Right atrium auricular region (tissue), 2 donors: ENCODE results near the gene PIGB. TPM values are rescaled to one million over a fixed set of nuclear protein-coding genes. Genes with fewer than 3 reads are reported as not detected.

Experiments
- DNase-seq: peaks from one replicate; pipeline ENCODE4 v3.0.0-alpha.2; 2019; ENCODE audit warnings: low spot score
- H3K27ac ChIP-seq, 2 donors: fragments of 200-600 bp; sonication (generic); 1 replicate in 1 of 2; 2 replicates in 1 of 2; pipeline ENCODE4 v1.5.1; 2016 to 2019
- H3K27me3 ChIP-seq, 2 donors: fragments of 200-600 bp; sonication (generic); one replicate each; pipeline versions ENCODE4 v1.5.1 to v1.6.0; 2017 to 2019
- H3K36me3 ChIP-seq: fragments of 200-600 bp; sonication (generic); one replicate; pipeline ENCODE4 v1.5.1; 2016
- H3K4me1 ChIP-seq, 2 donors: fragments of 200-600 bp; sonication (generic); one replicate each; pipeline versions ENCODE4 v1.5.1 to v1.6.0; 2017 to 2019
- H3K4me3 ChIP-seq, 2 donors: fragments of 200-600 bp; sonication (generic); 1 replicate in 1 of 2; 2 replicates in 1 of 2; pipeline ENCODE4 v1.5.1; 2017 to 2019; ENCODE audit warnings: mild to moderate bottlenecking in 1 of 2, moderate library complexity in 1 of 2
- H3K9me3 ChIP-seq, 2 donors: fragments of 200-600 bp; sonication (generic); one replicate each; pipeline ENCODE4 v1.5.1; 2019
- total RNA-seq, 2 donors: library from RNA; depleted of rRNA; stranded (reverse); fragments of >200 nt; gene quantifications; one replicate each; pipeline ENCODE4 v1.1.0, GENCODE V29; 2016
- TF ChIP-seq, protein P1 (sequence below), 2 donors: fragments of 200-600 bp; sonication (generic); IDR thresholded peaks; one replicate each; pipeline ENCODE4 v1.5.1; 2019; ENCODE audit warnings: antibody characterized with exemption in 2 of 2

Gene PIGB
- total RNA-seq, 2 donors from 2014 or later: 3.2 to 3.3 TPM

DNA sequence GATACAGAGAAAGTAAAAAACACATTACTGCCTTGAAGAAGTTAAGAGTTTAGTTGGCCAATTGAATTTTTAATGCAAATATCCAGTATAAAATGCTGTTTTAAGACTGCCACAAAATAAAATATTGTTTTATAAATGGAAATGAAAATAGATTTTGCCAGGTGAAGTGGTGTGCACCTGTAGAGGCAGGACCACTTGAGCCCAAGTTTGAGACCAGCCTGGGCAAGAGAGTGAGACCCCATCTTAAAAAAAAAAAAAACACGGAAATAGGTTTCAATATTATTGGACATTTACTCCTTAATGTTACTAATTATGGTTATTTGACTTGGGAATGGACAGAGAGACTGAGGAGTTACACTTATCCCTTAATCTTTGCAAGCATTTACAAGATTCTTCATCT, 1.9 kb downstream of the PIGB start:
- Histone ChIP-seq H3K27ac (no peak overlapping the region), H3K4me3 (no peak overlapping the region), H3K9me3 (no peaks in the 10 kb centered on the region), H3K4me1 (peaks cover 0 to 28% of the 10 kb centered on the region in 2 donors), H3K36me3 (no peaks in the 10 kb centered on the region), H3K27me3 (no peaks in the 10 kb centered on the region)
- DNase-seq: no peak
- TF ChIP-seq, protein P1, sequence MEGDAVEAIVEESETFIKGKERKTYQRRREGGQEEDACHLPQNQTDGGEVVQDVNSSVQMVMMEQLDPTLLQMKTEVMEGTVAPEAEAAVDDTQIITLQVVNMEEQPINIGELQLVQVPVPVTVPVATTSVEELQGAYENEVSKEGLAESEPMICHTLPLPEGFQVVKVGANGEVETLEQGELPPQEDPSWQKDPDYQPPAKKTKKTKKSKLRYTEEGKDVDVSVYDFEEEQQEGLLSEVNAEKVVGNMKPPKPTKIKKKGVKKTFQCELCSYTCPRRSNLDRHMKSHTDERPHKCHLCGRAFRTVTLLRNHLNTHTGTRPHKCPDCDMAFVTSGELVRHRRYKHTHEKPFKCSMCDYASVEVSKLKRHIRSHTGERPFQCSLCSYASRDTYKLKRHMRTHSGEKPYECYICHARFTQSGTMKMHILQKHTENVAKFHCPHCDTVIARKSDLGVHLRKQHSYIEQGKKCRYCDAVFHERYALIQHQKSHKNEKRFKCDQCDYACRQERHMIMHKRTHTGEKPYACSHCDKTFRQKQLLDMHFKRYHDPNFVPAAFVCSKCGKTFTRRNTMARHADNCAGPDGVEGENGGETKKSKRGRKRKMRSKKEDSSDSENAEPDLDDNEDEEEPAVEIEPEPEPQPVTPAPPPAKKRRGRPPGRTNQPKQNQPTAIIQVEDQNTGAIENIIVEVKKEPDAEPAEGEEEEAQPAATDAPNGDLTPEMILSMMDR (IDR thresholded peaks at IDR 0.05): no peak

DNA sequence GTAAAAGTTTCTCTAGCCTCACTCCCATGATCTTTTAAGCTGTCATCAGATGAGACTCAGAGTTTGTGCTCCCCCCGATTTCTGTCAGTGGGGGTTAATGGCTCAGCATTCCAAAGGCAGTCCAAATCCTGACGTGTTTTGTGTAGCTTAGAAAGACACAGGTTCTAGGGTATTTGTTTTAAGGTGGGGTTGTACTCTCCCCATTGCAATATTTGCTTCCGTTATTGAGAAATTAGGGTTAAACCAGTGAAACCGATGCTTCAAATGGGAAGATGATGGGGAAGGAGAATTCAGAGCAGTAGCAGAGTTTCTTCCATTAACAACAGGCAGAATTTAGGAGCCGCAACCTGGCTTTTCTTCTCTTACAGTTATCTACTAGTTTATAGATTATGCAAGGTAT, 3.4 kb downstream of the PIGB start:
- TF ChIP-seq, protein P1 (IDR thresholded peaks at IDR 0.05): no peak
- Histone ChIP-seq H3K36me3 (no peaks in the 10 kb centered on the region), H3K27me3 (no peaks in the 10 kb centered on the region), H3K4me3 (no peak overlapping the region), H3K4me1 (peaks cover 0 to 21% of the 10 kb centered on the region in 2 donors), H3K27ac (no peak overlapping the region), H3K9me3 (no peaks in the 10 kb centered on the region)
- no peak for DNase-seq

DNA sequence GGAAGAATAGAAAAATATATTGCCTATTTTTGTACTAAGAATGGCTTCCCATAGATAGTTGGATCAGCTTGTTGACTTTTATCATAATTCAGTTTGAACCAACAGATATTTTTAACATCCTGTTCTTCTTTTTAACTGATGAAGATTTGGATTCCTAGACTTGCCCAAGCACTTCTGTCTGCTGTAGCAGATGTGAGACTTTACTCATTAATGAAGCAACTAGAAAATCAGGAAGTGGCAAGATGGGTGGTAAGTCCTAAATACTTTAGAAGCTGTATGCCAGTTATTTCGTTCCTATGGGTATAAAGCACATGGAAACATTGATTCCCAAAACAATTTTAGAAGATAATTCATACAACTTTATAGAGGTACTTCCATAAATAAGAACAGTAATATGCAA, 8.4 kb downstream of the PIGB start:
- Histone ChIP-seq H3K27ac (no peak overlapping the region), H3K27me3 (no peaks in the 10 kb centered on the region), H3K4me1 (no peaks in the 10 kb centered on the region), H3K36me3 (peaks cover 15% of the 10 kb centered on the region), H3K9me3 (no peaks in the 10 kb centered on the region), H3K4me3 (no peak overlapping the region)
- no peak for DNase-seq
- TF ChIP-seq, protein P1 (IDR thresholded peaks at IDR 0.05): no peak

DNA sequence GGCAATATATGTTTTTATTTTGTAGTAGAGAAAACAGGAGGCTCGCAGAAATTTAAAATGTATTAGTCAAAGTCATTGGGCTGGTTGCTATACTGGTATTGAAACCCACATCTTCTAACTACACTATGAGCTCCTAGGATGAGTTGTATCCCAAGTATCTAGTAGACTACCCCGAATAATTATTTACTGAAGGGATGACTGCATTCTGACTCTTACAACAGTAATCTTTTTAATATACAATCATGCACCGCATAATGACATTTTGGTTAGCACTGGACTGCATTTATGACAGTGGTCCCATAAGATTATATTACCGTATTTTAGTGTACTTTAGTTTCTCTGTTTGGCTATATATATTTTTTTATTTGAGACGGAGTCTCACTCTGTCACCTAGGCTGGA, 15.3 kb downstream of the PIGB start:
- no peak overlapping the region for H3K27ac ChIP-seq
- no peaks in the 10 kb centered on the region for H3K27me3 ChIP-seq
- no peak for DNase-seq
- TF ChIP-seq, protein P1 (IDR thresholded peaks at IDR 0.05): no peak
- H3K4me3 ChIP-seq: no peak overlapping the region
- H3K36me3 ChIP-seq: peaks cover 19% of the 10 kb centered on the region
- no peaks in the 10 kb centered on the region for H3K9me3 ChIP-seq
- H3K4me1 ChIP-seq: no peaks in the 10 kb centered on the region

DNA sequence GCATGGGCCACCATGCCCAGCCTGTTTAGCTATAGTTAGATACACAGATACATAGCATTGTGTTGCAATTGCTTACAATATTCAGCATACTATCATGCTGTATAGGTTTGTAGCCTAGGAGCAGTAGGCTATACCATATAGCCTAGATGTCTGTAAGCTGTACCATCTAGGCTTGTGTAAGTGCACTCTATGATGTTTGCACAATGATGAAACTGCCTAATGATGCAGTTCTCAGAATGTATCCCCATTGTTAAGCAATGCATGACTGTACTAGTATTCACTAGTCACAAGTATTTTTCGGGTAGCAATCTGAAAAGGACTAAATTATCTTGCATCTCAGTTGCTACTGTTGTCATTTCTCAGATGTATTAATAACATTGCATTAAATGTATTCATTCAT, 16.0 kb downstream of the PIGB start:
- Histone ChIP-seq H3K9me3 (no peaks in the 10 kb centered on the region), H3K27ac (no peak overlapping the region), H3K36me3 (peaks cover 19% of the 10 kb centered on the region), H3K4me3 (no peak overlapping the region), H3K4me1 (no peaks in the 10 kb centered on the region), H3K27me3 (no peaks in the 10 kb centered on the region)
- TF ChIP-seq, protein P1 (IDR thresholded peaks at IDR 0.05): no peak
- no peak for DNase-seq

DNA sequence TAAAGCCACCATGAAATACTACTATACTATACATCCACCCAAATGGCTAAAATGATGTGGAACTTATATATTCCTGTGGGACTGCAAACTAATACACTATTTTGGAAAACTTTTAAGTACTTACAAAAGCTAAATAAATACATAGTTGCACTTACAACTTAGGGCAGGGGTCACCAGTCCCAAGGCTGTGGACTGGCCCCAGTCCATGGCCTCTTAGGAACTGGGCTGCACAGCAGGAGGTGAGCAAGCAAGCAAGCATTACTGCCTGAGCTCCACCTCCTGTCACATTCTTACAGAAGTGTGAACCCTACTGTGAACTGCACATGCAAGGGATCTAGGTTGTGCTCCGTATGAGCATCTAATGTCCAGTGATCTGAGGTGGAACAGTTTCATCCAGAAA, 18.1 kb downstream of the PIGB start:
- Histone ChIP-seq H3K4me1 (no peaks in the 10 kb centered on the region), H3K9me3 (no peaks in the 10 kb centered on the region), H3K36me3 (peaks cover 15% of the 10 kb centered on the region), H3K27me3 (no peaks in the 10 kb centered on the region), H3K4me3 (no peak overlapping the region), H3K27ac (no peak overlapping the region)
- TF ChIP-seq, protein P1 (IDR thresholded peaks at IDR 0.05): no peak
- DNase-seq: no peak
